B cell (primary cell): ENCODE results near the gene CTCFL.

Source experiments
- EZH2 ChIP-seq: IDR thresholded peaks from 2 replicates; pipeline ENCODE4 v1.6.1; 2012; ENCODE audit warnings: borderline replicate concordance, low read depth, mild to moderate bottlenecking, moderate library complexity, low read length; ENCODE audit not compliant: insufficient read depth, poor library complexity, severe bottlenecking
- TF ChIP-seq, protein P1 (sequence below): fragments of 200-600 bp; IDR thresholded peaks from one replicate; pipeline ENCODE4 v1.8.0; 2022; ENCODE audit warnings: antibody characterized with exemption, mild to moderate bottlenecking

DNA sequence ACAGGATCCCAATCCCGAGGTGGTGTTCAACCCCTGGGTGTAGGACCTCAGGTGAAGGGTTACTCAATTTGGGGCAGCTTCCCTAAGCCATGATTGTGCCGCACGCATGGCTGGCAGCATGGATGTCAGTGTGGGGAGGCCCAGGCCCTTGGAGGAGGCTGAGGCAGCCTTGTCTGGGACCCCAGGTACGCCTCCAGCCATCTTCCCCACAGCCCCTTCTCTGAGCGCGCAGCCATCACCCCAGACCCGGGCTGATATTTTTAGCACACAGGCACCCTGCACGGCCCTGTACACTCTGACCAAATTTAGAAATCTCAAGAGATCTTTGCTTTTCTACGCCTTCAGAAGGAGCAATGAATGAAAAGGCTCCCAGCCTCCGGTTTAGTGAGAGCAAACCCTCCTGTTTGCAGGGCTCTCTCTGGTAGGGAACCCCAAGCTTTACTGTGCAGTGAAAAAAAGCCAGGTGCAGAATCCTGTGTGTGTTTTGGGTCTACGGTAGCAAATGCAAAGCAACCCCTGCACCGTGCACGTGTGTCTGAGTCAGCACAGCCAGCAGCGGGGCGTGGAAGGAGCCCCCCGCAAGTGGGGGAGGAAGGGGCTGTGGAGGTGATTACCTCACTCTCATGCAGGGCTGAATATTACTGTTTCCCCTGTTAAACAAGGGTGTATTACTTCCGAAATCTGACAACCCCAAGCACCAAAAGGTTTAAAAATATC is 44.3 kb downstream of the CTCFL start:
- TF ChIP-seq, protein P1, sequence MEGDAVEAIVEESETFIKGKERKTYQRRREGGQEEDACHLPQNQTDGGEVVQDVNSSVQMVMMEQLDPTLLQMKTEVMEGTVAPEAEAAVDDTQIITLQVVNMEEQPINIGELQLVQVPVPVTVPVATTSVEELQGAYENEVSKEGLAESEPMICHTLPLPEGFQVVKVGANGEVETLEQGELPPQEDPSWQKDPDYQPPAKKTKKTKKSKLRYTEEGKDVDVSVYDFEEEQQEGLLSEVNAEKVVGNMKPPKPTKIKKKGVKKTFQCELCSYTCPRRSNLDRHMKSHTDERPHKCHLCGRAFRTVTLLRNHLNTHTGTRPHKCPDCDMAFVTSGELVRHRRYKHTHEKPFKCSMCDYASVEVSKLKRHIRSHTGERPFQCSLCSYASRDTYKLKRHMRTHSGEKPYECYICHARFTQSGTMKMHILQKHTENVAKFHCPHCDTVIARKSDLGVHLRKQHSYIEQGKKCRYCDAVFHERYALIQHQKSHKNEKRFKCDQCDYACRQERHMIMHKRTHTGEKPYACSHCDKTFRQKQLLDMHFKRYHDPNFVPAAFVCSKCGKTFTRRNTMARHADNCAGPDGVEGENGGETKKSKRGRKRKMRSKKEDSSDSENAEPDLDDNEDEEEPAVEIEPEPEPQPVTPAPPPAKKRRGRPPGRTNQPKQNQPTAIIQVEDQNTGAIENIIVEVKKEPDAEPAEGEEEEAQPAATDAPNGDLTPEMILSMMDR, result no peak
- no peak for TF ChIP-seq EZH2
